Mucosa of descending colon (tissue), 3 donors: ENCODE measurements around the gene CTNNBL1. TPM values are rescaled to one million over a fixed set of nuclear protein-coding genes. Genes with fewer than 3 reads are reported as not detected.

Experiments used
- ATAC-seq: fragments of 200-7000 bp; cut with Tn5 transposase; one replicate; pipeline ENCODE4 v1.9.1; 2020; ENCODE audit warnings: mild to moderate bottlenecking, moderate library complexity
- DNase-seq, 3 donors: peaks; one replicate each; pipeline ENCODE4 v3.0.0-alpha.2; 2020
- H3K36me3 ChIP-seq: fragments of 200-600 bp; one replicate; pipeline ENCODE4 v1.8.0; 2021; ENCODE audit warnings: low read depth, mild to moderate bottlenecking
- H3K4me1 ChIP-seq: fragments of 200-600 bp; one replicate; pipeline ENCODE4 v1.8.0; 2021; ENCODE audit warnings: low read depth, mild to moderate bottlenecking
- H3K4me3 ChIP-seq: fragments of 200-600 bp; one replicate; pipeline ENCODE4 v1.8.0; 2021; ENCODE audit warnings: mild to moderate bottlenecking
- H3K9me3 ChIP-seq: fragments of 200-600 bp; one replicate; pipeline ENCODE4 v1.8.0; 2021; ENCODE audit warnings: mild to moderate bottlenecking
- CTCF ChIP-seq: fragments of 200-600 bp; IDR thresholded peaks from one replicate; pipeline ENCODE4 v1.8.0; 2022; ENCODE audit warnings: antibody characterized with exemption, mild to moderate bottlenecking
- intact Hi-C, 2 donors: fragments of 100-400 bp; cut with DNase I in 1 of 2; cut with micrococcal nuclease in 1 of 2; formaldehyde crosslinking; loops; one replicate each; pipeline versions ENCODE4 v1.11.0 to v1.11.1; 2022; cut with DNase I, micrococcal nuclease
- total RNA-seq, 3 donors: library from RNA; stranded (reverse); fragmentation: NEBNext Ultra II Directional in 2 of 3; extraction: Animal tissue kit (Norgen Biotek cat#: 25700) in 2 of 3; gene quantifications; one replicate each; pipeline versions ENCODE4 v1.2.1 to v1.2.4, GENCODE V29; 2021 to 2023
- donor health status: DM: no; HTN: no; CAD: no; lungs with moderate emphysema.
- donor health status: DM: no; HTN: no; CAD: no.
- donor health status: DM: no; HTN: yes; CAD: no.

Gene CTNNBL1
- total RNA-seq, 3 donors from 2014 or later: 31.0 to 64.8 (median 37.8) TPM

GRCh38 chr20:37822141-37822601 lies 128.3 kb downstream of the CTNNBL1 start:
- intact Hi-C loops: no loop called here
- H3K9me3 ChIP-seq: no peaks in the 10 kb centered on the region
- H3K4me3 ChIP-seq: no peak overlapping the region
- DNase-seq: no peak
- H3K36me3 ChIP-seq: no peaks in the 10 kb centered on the region
- no peak for TF ChIP-seq CTCF
- H3K4me1 ChIP-seq: no peaks in the 10 kb centered on the region
- no peak for ATAC-seq

DNA sequence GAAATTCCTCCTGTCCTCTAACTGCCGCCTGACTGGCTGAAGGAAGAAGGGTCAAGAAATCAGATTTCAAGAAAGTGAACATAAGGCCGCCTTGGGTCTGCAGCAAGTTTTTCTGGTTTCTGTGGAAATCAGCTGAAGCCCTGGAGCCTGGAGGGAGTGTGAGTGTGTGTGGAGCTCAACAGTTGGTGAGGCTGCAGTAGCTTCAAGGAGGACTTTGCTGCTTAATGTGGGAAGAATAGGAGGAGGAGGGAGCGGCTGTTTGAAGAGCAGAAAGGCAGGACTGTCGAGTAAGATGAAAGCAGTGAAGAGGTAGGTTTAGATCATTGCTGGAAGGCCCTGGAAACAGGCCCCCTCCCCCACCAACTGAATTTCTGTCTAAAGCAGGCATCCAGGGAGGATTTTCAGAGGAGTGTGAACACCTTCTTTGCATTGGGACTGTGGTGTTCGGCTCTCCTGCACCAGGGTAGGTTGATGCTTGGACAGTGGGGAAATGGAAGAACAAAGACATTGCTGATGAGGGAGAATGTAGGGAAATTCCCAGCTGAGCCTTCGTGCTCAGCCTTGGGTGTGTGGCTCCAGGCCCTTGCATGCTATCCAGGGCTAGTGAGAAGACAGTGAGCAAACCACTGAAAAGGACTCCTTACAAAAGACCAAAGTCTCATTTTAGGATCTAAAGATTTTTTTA lies 129.6 kb downstream of the CTNNBL1 start:
- ATAC-seq (no peak), DNase-seq (no peak)
- no peak for TF ChIP-seq CTCF
- Histone ChIP-seq H3K4me3 (no peak overlapping the region), H3K36me3 (no peaks in the 10 kb centered on the region), H3K9me3 (no peaks in the 10 kb centered on the region), H3K4me1 (no peaks in the 10 kb centered on the region)
- intact Hi-C loops: no loop called here

DNA sequence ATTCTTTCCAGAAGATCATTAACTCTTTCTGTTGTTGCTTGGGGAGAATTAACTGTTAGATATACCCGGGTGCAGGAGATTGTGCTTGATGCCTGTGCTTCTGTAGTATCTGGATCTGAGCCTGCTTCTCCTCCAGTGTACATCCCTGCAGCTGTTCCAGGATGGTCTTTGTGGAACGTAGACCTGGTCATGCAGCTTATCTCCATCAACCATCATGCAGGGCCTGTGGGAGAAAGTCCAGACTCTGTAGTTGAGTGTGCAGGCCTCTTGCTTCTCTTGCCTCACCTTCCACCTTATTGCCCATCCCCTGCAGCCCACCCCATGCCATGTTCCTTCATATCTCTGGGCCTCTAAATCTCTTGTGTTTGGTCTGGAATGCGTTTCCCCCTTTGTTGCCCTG lies 133.8 kb downstream of the CTNNBL1 start:
- H3K9me3 ChIP-seq: no peaks in the 10 kb centered on the region
- no peak for ATAC-seq
- H3K4me1 ChIP-seq: no peaks in the 10 kb centered on the region
- no peak for DNase-seq
- H3K4me3 ChIP-seq: no peak overlapping the region
- H3K36me3 ChIP-seq: no peaks in the 10 kb centered on the region
- intact Hi-C loops: no loop called here
- TF ChIP-seq CTCF: no peak

GRCh38 chr20:37828684-37829083 lies 134.9 kb downstream of the CTNNBL1 start:
- H3K4me1 ChIP-seq: no peaks in the 10 kb centered on the region
- no peak overlapping the region for H3K4me3 ChIP-seq
- H3K36me3 ChIP-seq: no peaks in the 10 kb centered on the region
- TF ChIP-seq CTCF: no peak
- no peak for DNase-seq
- H3K9me3 ChIP-seq: no peaks in the 10 kb centered on the region
- intact Hi-C loops: no loop called here
- no peak for ATAC-seq

GRCh38 chr20:37829128-37829527 lies 135.3 kb downstream of the CTNNBL1 start:
- Histone ChIP-seq H3K4me3 (no peak overlapping the region), H3K9me3 (no peaks in the 10 kb centered on the region), H3K36me3 (no peaks in the 10 kb centered on the region), H3K4me1 (no peaks in the 10 kb centered on the region)
- TF ChIP-seq CTCF: no peak
- no peak for DNase-seq
- no peak for ATAC-seq
- intact Hi-C loops: no loop called here
